Stomach smooth muscle (tissue), 2 donors: ENCODE results near the gene RWDD1.

Experiments
- H3K27ac ChIP-seq: one replicate; pipeline ENCODE4 v1.7.0; 2013; ENCODE audit warnings: mild to moderate bottlenecking, low read length, inconsistent platforms
- H3K27me3 ChIP-seq, 2 donors: one replicate each; pipeline ENCODE4 v1.7.0; 2013; ENCODE audit warnings: low read length in 2 of 2; ENCODE audit not compliant: insufficient read depth in 2 of 2, control insufficient read depth in 1 of 2
- H3K36me3 ChIP-seq, 2 donors: one replicate each; pipeline ENCODE4 v1.7.0; 2013; ENCODE audit warnings: low read length in 2 of 2; ENCODE audit not compliant: control insufficient read depth in 2 of 2, insufficient read depth in 2 of 2
- H3K4me1 ChIP-seq: one replicate; pipeline ENCODE4 v1.7.0; 2013; ENCODE audit warnings: low read length; ENCODE audit not compliant: control insufficient read depth, insufficient read depth
- H3K4me3 ChIP-seq, 2 donors: one replicate each; pipeline ENCODE4 v1.7.0; 2013; ENCODE audit warnings: low read length in 2 of 2
- H3K9ac ChIP-seq, 2 donors: one replicate each; pipeline ENCODE4 v1.7.0; 2013; ENCODE audit warnings: low read length in 2 of 2, mild to moderate bottlenecking in 1 of 2
- H3K9me3 ChIP-seq, 2 donors: one replicate each; pipeline ENCODE4 v1.7.0; 2013; ENCODE audit warnings: low read length in 2 of 2; ENCODE audit not compliant: control insufficient read depth in 2 of 2
- donor health status: healthy.
- donor health status: Pancreatic carcinoma.

RWDD1 gene

GRCh38 chr6:116535109-116535508 lies 36.2 kb upstream of the RWDD1 start:
- Histone ChIP-seq H3K4me3 (no peak overlapping the region), H3K36me3 (no peaks in the 10 kb centered on the region), H3K27me3 (no peaks in the 10 kb centered on the region), H3K4me1 (no peaks in the 10 kb centered on the region), H3K9ac (no peak overlapping the region), H3K27ac (no peak overlapping the region), H3K9me3 (no peaks in the 10 kb centered on the region)

DNA sequence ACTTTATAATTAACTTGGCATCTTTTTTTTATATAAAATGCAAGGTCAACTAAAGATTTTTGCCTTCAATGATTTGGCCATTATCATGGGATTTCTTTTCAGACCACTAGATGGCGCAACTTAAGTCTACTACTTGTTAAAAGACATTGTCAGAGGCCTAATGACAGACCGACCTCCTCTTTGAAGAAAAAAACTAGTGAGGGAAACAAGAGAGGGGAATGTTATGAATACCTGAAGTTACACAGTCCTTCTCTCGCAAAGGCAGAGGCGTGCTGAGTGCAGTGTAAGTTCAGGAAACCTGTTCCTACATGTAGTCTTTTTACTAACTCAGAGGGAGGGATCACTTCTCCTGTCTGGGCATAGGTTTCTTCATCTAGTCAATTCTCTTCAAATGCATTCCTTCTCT lies 35.1 kb upstream of the RWDD1 start:
- Histone ChIP-seq H3K9me3 (no peaks in the 10 kb centered on the region), H3K36me3 (no peaks in the 10 kb centered on the region), H3K27me3 (no peaks in the 10 kb centered on the region), H3K9ac (no peak overlapping the region), H3K27ac (no peak overlapping the region), H3K4me3 (no peak overlapping the region), H3K4me1 (no peaks in the 10 kb centered on the region)

DNA sequence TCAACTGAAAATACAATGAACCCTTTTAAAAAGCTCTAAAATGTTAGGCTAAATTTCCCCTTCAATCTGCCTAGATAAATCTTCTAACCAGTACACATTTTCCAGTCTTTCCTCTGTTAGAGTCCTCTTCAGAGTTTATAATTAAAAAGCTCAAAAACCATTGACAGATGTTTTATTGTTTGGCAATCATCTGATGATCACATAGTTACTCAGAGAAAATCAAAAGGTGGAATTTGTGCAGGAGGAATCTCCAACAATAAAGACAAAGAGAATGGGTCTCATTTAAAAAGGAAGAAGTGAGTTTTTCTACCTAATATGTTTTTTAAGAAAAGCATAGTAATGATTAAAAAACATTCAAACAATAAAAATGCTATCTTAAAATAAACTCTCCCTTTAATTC lies 28.9 kb upstream of the RWDD1 start:
- Histone ChIP-seq H3K4me3 (no peak overlapping the region), H3K9ac (no peak overlapping the region), H3K27me3 (no peaks in the 10 kb centered on the region), H3K27ac (no peak overlapping the region), H3K36me3 (no peaks in the 10 kb centered on the region), H3K9me3 (no peaks in the 10 kb centered on the region), H3K4me1 (no peaks in the 10 kb centered on the region)

- Histone ChIP-seq H3K36me3 (no peaks in the 10 kb centered on the region), H3K27me3 (no peaks in the 10 kb centered on the region), H3K27ac (no peak overlapping the region), H3K4me3 (no peak overlapping the region), H3K9me3 (no peaks in the 10 kb centered on the region), H3K4me1 (no peaks in the 10 kb centered on the region), H3K9ac (no peak overlapping the region)
Measured at GRCh38 chr6:116543149-116543548, 28.2 kb upstream of the RWDD1 start.

GRCh38 chr6:116545651-116546050 lies 25.7 kb upstream of the RWDD1 start, which contains the start of gene TRAPPC3L:
Gene TRAPPC3L (minus strand): TSS chr6:116545684. CDS start chr6:116545514, 170 bp downstream.
- Histone ChIP-seq H3K27me3 (no peaks in the 10 kb centered on the region), H3K4me3 (no peak within 1 kb of the TSS), H3K4me1 (no peaks in the 10 kb centered on the region), H3K9me3 (no peaks in the 10 kb centered on the region), H3K27ac (no peak within 1 kb of the TSS), H3K36me3 (no peaks in the 10 kb centered on the region), H3K9ac (no peak within 1 kb of the TSS)

DNA sequence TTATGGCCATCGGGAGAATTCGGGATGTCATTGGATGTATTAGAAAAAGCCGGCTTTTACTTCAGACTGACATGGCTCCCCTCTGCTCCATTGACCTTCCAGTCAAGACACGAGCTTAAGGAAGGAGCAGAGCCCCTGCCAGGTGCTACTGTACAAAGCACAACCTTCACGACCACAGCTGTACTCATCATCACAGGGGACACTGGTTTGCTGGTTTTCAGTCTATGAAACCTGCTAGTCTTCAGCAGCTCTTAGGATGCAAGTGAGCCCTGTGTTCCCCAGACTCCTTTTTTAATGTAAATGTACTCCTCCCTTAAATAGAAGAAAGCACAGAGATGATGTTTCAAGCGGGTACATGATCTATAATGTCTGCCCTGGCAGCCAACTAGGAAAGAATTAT lies 23.9 kb upstream of the RWDD1 start:
- Histone ChIP-seq H3K9me3 (no peaks in the 10 kb centered on the region), H3K27ac (no peak overlapping the region), H3K4me1 (no peaks in the 10 kb centered on the region), H3K9ac (no peak overlapping the region), H3K4me3 (no peak overlapping the region), H3K27me3 (no peaks in the 10 kb centered on the region), H3K36me3 (no peaks in the 10 kb centered on the region)

DNA sequence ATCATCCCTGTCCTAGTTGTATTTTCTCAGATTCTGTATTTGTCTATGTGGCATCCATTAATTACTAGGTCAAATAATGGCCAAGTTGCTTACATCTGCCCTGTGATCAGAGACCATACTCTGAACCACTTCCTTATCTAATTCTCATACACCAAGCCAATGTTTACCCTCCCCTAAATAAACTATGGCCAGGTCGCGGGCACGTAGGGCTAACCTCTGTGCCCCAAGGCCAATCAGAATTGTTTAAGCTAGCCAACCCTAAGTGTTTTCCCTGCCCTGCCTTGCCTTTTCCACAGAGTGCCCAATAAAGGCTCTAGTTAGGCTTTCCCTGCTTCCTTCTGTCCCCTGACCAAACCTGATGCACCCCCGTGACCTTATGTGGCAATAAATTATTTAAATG lies 20.5 kb upstream of the RWDD1 start:
- no peak overlapping the region for H3K27ac ChIP-seq

DNA sequence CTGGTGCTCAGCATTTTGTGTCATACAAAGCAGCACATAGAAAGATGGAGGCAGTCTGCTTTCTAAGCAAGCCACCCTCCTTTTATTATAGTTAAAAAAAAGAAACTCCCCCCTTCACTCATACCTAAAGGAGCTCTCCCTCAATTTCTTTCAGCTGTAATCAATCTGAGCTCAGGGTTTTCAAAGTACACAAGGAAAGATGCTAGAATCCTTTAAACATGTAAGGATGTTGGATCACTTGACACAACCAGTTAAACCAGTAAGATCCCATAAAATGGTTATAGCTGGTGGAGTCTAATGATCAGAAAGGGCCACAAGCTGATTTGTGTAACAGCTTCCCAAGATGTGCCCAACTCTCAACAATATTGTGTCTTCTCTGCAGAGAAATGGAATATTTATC lies 17.9 kb upstream of the RWDD1 start, which contains the start of gene CALHM4:
CALHM4 (plus strand) TSS at position 301 of the 400 bp plus-strand sequence; CDS start at position 344, 43 bp downstream.
- no peaks in the 10 kb centered on the region for H3K4me1 ChIP-seq
- H3K4me3 ChIP-seq: no peak within 1 kb of the TSS
- H3K27me3 ChIP-seq: no peaks in the 10 kb centered on the region
- H3K27ac ChIP-seq: no peak within 1 kb of the TSS
- no peaks in the 10 kb centered on the region for H3K36me3 ChIP-seq
- no peak within 1 kb of the TSS for H3K9ac ChIP-seq
- no peaks in the 10 kb centered on the region for H3K9me3 ChIP-seq

More for the DNA sequence above, 20.5 kb upstream of the RWDD1 start:
- H3K9ac ChIP-seq: no peak overlapping the region
- no peaks in the 10 kb centered on the region for H3K36me3 ChIP-seq
- H3K4me1 ChIP-seq: no peaks in the 10 kb centered on the region
- no peaks in the 10 kb centered on the region for H3K27me3 ChIP-seq
- no peaks in the 10 kb centered on the region for H3K9me3 ChIP-seq
- no peak overlapping the region for H3K4me3 ChIP-seq

DNA sequence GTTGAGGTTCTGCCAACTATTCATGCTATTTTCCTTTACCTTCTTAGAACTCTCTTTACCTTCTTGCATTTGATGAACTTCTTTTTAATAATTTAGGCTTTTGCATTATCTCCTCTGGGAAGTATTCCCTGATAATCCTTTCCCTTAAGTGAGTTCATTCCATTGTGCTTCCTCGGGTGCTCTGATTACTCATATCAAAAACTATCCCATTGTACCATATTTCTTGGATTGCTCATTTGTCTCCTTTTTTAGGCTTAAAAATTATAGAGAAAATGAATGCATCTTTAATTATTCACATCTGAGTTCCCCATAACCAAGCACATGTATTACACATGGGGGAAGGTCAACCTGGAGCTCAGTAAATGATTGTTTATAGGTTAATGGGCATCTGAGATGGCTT lies 15.2 kb upstream of the RWDD1 start:
- Histone ChIP-seq H3K9ac (no peak overlapping the region), H3K27ac (no peak overlapping the region), H3K27me3 (no peaks in the 10 kb centered on the region), H3K36me3 (no peaks in the 10 kb centered on the region), H3K4me1 (no peaks in the 10 kb centered on the region), H3K4me3 (no peak overlapping the region), H3K9me3 (no peaks in the 10 kb centered on the region)

DNA sequence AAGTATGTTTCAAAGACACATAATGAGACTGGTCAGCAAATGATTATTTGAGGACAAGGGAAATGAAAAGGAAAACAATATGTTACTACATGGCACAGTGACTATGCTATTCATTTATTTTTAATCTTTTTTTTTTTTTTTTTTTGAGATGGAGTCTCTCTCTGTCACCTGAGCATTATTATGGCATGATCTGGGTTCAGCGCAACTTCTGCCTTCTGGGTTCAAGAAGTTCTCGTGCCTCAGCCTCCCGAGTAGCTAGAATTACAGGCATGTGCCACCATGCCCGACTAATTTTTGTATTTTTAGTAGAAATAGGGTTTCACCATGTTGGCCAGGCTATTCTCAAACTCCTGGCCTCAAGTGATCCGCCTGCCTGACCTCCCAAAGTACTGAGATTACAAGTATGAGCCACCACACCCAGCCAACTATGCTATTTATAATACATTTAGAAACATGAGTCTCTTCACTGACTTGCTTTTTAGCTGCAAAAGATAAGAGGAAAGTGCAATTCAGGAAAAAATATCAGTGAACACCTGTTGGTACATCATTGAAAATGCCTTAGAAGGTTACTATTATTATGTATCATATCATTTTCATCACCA lies 14.4 kb upstream of the RWDD1 start:
- Histone ChIP-seq H3K4me3 (no peak overlapping the region), H3K27ac (no peak overlapping the region), H3K36me3 (no peaks in the 10 kb centered on the region), H3K9ac (no peak overlapping the region), H3K27me3 (no peaks in the 10 kb centered on the region), H3K4me1 (no peaks in the 10 kb centered on the region), H3K9me3 (no peaks in the 10 kb centered on the region)

GRCh38 chr6:116557893-116558292 lies 13.4 kb upstream of the RWDD1 start:
- H3K4me1 ChIP-seq: no peaks in the 10 kb centered on the region
- H3K36me3 ChIP-seq: no peaks in the 10 kb centered on the region
- H3K9me3 ChIP-seq: no peaks in the 10 kb centered on the region
- no peak overlapping the region for H3K9ac ChIP-seq
- no peaks in the 10 kb centered on the region for H3K27me3 ChIP-seq
- no peak overlapping the region for H3K27ac ChIP-seq
- H3K4me3 ChIP-seq: no peak overlapping the region
